GM12878 (cell line): ENCODE data around the gene RBMX2. TPM values are rescaled to one million over a fixed set of nuclear protein-coding genes. Genes with fewer than 3 reads are reported as not detected.

Experiments used
- ATAC-seq: fragments of 200-7000 bp; cut with Tn5 transposase; 3 replicates; pipeline ENCODE4 v1.9.1; 2020; ENCODE audit warnings: mild to moderate bottlenecking, moderate library complexity
- Bru-seq: library from RNA; stranded (reverse); fragments of 400-500 nt; gene quantifications from one replicate; lab custom pipeline; 2021; lab: Mats Ljungman, UMichigan
- BruChase-seq, 2 experiments: library from RNA; stranded (reverse); fragments of 400-500 nt; gene quantifications; one replicate each; lab custom pipeline; 2021; lab: Mats Ljungman, UMichigan
- BruUV-seq: library from RNA; stranded (reverse); fragments of 400-500 nt; replicated peaks from 2 replicates; lab custom pipeline; 2021; lab: Mats Ljungman, UMichigan
- CTCF ChIA-PET: fragments of 300-600 bp; sonication (Branson Sonifier 250); formaldehyde crosslinking; extraction: SDS; loops from one replicate; lab custom pipeline; 2021; ENCODE audit warnings: inconsistent platforms; lab: Yijun Ruan, JAX
- POLR2A ChIA-PET: fragments of 350-600 bp; formaldehyde crosslinking; extraction: SDS; loops from one replicate; lab custom pipeline; 2021; ENCODE audit warnings: inconsistent platforms; lab: Charles Lee
- RAD21 ChIA-PET: fragments of 300-600 bp; sonication (Branson Sonifier 250); formaldehyde crosslinking; loops from one replicate; lab custom pipeline; 2023; ENCODE audit warnings: antibody characterized with exemption; ENCODE audit not compliant: unreplicated experiment; lab: Charles Lee
- SMC1A ChIA-PET: fragments of 300-600 bp; sonication (Branson Sonifier 250); formaldehyde crosslinking; loops from one replicate; lab custom pipeline; 2023; ENCODE audit not compliant: unreplicated experiment, uncharacterized antibody; lab: Charles Lee
- DNase-seq: peaks from one replicate; pipeline ENCODE4 v3.0.0-alpha.2; 2011; ENCODE audit warnings: low read depth, low spot score
- FAIRE-seq: peaks from 3 replicates; lab custom pipeline; 2011; peaks lifted over from hg19 to GRCh38; lab: Jason Lieb, UNC
- H2AFZ ChIP-seq: 2 replicates; pipeline ENCODE4 v1.6.0; 2011; ENCODE audit warnings: low read depth, low read length, control low read depth; ENCODE audit not compliant: control insufficient read depth
- H3K27ac ChIP-seq: 2 replicates; pipeline ENCODE4 v1.5.1; 2011; ENCODE audit warnings: control low read depth; ENCODE audit not compliant: control insufficient read depth, insufficient read depth
- H3K27me3 ChIP-seq, 2 experiments: replicated peaks in 1 of 2; 2 replicates each; pipeline versions ENCODE4 v1.6.0 to v1.6.1; 2011; ENCODE audit warnings: low read length in 1 of 2; ENCODE audit not compliant: control insufficient read depth in 2 of 2, insufficient read depth in 2 of 2
- H3K36me3 ChIP-seq, 2 experiments: 2 replicates each; pipeline ENCODE4 v1.5.1; 2011; ENCODE audit warnings: low read length in 1 of 2; ENCODE audit not compliant: control insufficient read depth in 2 of 2, insufficient read depth in 2 of 2
- H3K4me1 ChIP-seq: 2 replicates; pipeline ENCODE4 v1.6.1; 2011; ENCODE audit warnings: mild to moderate bottlenecking, low read length, moderate library complexity, mixed read lengths; ENCODE audit not compliant: control insufficient read depth, insufficient read depth
- H3K4me2 ChIP-seq: 2 replicates; pipeline ENCODE4 v1.6.0; 2011; ENCODE audit warnings: control low read depth; ENCODE audit not compliant: control insufficient read depth, insufficient read depth
- H3K4me3 ChIP-seq: fragments of 200-600 bp; sonication (generic); 2 replicates; pipeline ENCODE4 v1.5.1; 2016
- H3K79me2 ChIP-seq: 2 replicates; pipeline ENCODE4 v1.6.0; 2011; ENCODE audit warnings: low read length; ENCODE audit not compliant: control insufficient read depth, insufficient read depth
- H3K9ac ChIP-seq: 2 replicates; pipeline ENCODE4 v1.8.0; 2011; ENCODE audit warnings: low read length, control low read depth, mixed read lengths; ENCODE audit not compliant: control insufficient read depth, insufficient read depth
- H3K9me3 ChIP-seq: replicated peaks from 3 replicates; pipeline ENCODE4 v1.5.1; 2011; ENCODE audit warnings: mild to moderate bottlenecking, low read length; ENCODE audit not compliant: control insufficient read depth, insufficient read depth
- H4K20me1 ChIP-seq: 2 replicates; pipeline ENCODE4 v1.6.0; 2011; ENCODE audit not compliant: control insufficient read depth, insufficient read depth
- CBFB ChIP-seq: IDR thresholded peaks from 2 replicates; pipeline ENCODE4 v1.6.1; 2016; ENCODE audit warnings: antibody characterized with exemption, low read depth
- CHD1 ChIP-seq: IDR thresholded peaks from 2 replicates; pipeline ENCODE4 v1.6.1; 2012; ENCODE audit warnings: low read depth, low read length, improper control_type of control experiment
- MLLT1 ChIP-seq: fragments of 450-650 bp; IDR thresholded peaks from 2 replicates; pipeline ENCODE4 v1.6.1; 2016; ENCODE audit warnings: mild to moderate bottlenecking
- NFYB ChIP-seq: IDR thresholded peaks from 2 replicates; pipeline ENCODE4 v1.6.1; 2011; ENCODE audit warnings: low read depth, mild to moderate bottlenecking, low read length, improper control_type of control experiment, moderate library complexity; ENCODE audit not compliant: insufficient read depth
- NR2C1 ChIP-seq: fragments of 450-650 bp; IDR thresholded peaks from 2 replicates; pipeline ENCODE4 v1.6.1; 2017; ENCODE audit warnings: antibody characterized with exemption, mild to moderate bottlenecking, moderate library complexity
- NR2F1 ChIP-seq: fragments of 450-650 bp; conservative IDR thresholded peaks from 2 replicates; pipeline ENCODE4 v1.6.1; 2017; ENCODE audit warnings: mild to moderate bottlenecking
- NRF1 ChIP-seq: conservative IDR thresholded peaks from 2 replicates; pipeline ENCODE4 v1.6.1; 2011; ENCODE audit warnings: mild to moderate bottlenecking, low read depth, low read length, improper control_type of control experiment
- POLR2AphosphoS5 ChIP-seq: IDR thresholded peaks from 2 replicates; pipeline ENCODE4 v1.6.1; 2011; ENCODE audit warnings: mild to moderate bottlenecking, low read length, inconsistent platforms
- RB1 ChIP-seq: fragments of 450-650 bp; formaldehyde crosslinking; IDR thresholded peaks from 2 replicates; pipeline ENCODE4 v1.6.1; 2017; ENCODE audit warnings: mild to moderate bottlenecking, borderline replicate concordance
- RUNX3 ChIP-seq: IDR thresholded peaks from 2 replicates; pipeline ENCODE4 v1.6.1; 2012; ENCODE audit warnings: low read length, inconsistent platforms
- SUZ12 ChIP-seq: fragments of 200-600 bp; sonication (generic); IDR thresholded peaks from one replicate; pipeline ENCODE4 v1.6.1; 2018; ENCODE audit warnings: antibody characterized with exemption, mild to moderate bottlenecking; ENCODE audit not compliant: unreplicated experiment
- TAF1 ChIP-seq: IDR thresholded peaks from 2 replicates; pipeline ENCODE4 v1.6.1; 2011; ENCODE audit warnings: mild to moderate bottlenecking, low read depth, low read length, borderline replicate concordance
- ZNF687 ChIP-seq: fragments of 450-650 bp; IDR thresholded peaks from 2 replicates; pipeline ENCODE4 v1.6.1; 2017; ENCODE audit warnings: mild to moderate bottlenecking, moderate library complexity
- WGBS: methylation state at CpG from one replicate; pipeline ENCODE4 v1.1.6; 2016; ENCODE audit warnings: low lambda C conversion rate; ENCODE audit not compliant: insufficient replicate concordance, insufficient coverage; ENCODE audit errors: missing lambda C conversion rate; 5-methylcytosine and 5-hydroxymethylcytosine counted together
- in situ Hi-C: fragments of 300-500 bp; cut with MboI; formaldehyde crosslinking; loops from 9 replicates; pipeline ENCODE4 v1.14.3; 2018; ENCODE audit warnings: mixed read lengths
- intact Hi-C: fragments of 100-400 bp; cut with micrococcal nuclease; formaldehyde crosslinking; loops from one replicate; pipeline ENCODE4 v1.14.2; 2022; ENCODE audit not compliant: unreplicated experiment
- long read RNA-seq, 2 experiments: library from polyadenylated mRNA; unstranded; transcript quantifications; one replicate each; pipeline ENCODE4 v2.0.0, GENCODE V29; 2019 to 2020
- polyA minus RNA-seq, 3 experiments: library from RNA; depleted of rRNA, polyadenylated mRNA; stranded (reverse); fragments of >200 nt; gene quantifications; 2 replicates each; pipeline ENCODE4 v1.2.3, GENCODE V29; 2011
- polyA plus RNA-seq, 11 experiments: library from polyadenylated mRNA; depleted of rRNA in 4 of 11; unstranded in 6 of 11; stranded (reverse) in 5 of 11; fragments of >200 nt; fragmentation: Nextera tagmentation in 4 of 11; fragmentation: Illumina TruSeq in 1 of 11; extraction: Ambion mirVana in 4 of 11; extraction: Trizol in 1 of 11; gene quantifications; 1 replicate in 1 of 11; 2 replicates in 10 of 11; pipeline versions ENCODE4 v1.2.1 to v1.2.3, GENCODE V29; 2011 to 2016; ENCODE audit warnings: inconsistent platforms in 2 of 11, missing spikeins in 2 of 11, low read depth in 1 of 11
- total RNA-seq, 4 experiments: library from RNA; depleted of rRNA in 3 of 4; stranded (reverse); fragments of >200 nt in 3 of 4; fragmentation: Illumina TruSeq in 1 of 4; extraction: Trizol in 1 of 4; gene quantifications; 2 replicates each; pipeline versions ENCODE4 v1.2.1 to v1.2.3, GENCODE V29; 2013 to 2021

Gene RBMX2
- total RNA-seq (2013; cell fraction: nucleolus; rRNA removed) = 31.8 and 32.4 TPM in 2 replicates
- total RNA-seq (2014; rRNA removed) (21.5 and 26.3 TPM in 2 replicates), total RNA-seq (2014; rRNA removed; fragmentation: Illumina TruSeq; extraction: Trizol) (44.1 and 44.6 TPM in 2 replicates), total RNA-seq (2021) (18.9 and 20.5 TPM in 2 replicates), polyA plus RNA-seq (2011; rRNA removed) (35.4 and 47.9 TPM in 2 replicates), polyA plus RNA-seq (2014; fragmentation: Illumina TruSeq; extraction: Trizol) (37.3 and 49.6 TPM in 2 replicates), polyA plus RNA-seq (2014; fragmentation: Nextera tagmentation; extraction: Ambion mirVana) (10 to 100 TPM; 35.6 to 56.0 TPM), polyA plus RNA-seq (2014; rRNA removed) (23.1 and 29.7 TPM in 2 replicates), polyA plus RNA-seq (2016; fragmentation: Nextera tagmentation; extraction: Ambion mirVana) (10 to 100 TPM; 24.0 to 28.0 TPM), polyA minus RNA-seq (2011; rRNA and poly(A)+ RNA removed) (12.9 and 17.3 TPM in 2 replicates), Bru-seq, nascent RNA (percentile 71 among the genes with signal in this experiment), BruChase-seq, experiment 1, labeled RNA remaining after a 6-hour chase (percentile 91 among the genes with signal in this experiment), BruChase-seq, experiment 2, labeled RNA remaining after a 2-hour chase (percentile 91 among the genes with signal in this experiment)
- polyA plus RNA-seq (2011; ENCODE audit: low read depth) = 18.1 TPM
- 14.4 and 16.5 TPM in 2 replicates for polyA plus RNA-seq (2011; cell fraction: cytosol; rRNA removed)
- polyA plus RNA-seq (2011; cell fraction: nucleus; rRNA removed) = 19.8 and 22.0 TPM in 2 replicates
- polyA plus RNA-seq (2012) = 24.1 and 25.8 TPM in 2 replicates
- 4.1 and 4.9 TPM in 2 replicates for polyA minus RNA-seq (2011; cell fraction: cytosol; rRNA and poly(A)+ RNA removed)
- 10.0 and 16.0 TPM in 2 replicates for polyA minus RNA-seq (2011; cell fraction: nucleus; rRNA and poly(A)+ RNA removed)
- long read RNA-seq, experiment 1, transcript RBMX2-201 (6 exons, 1,528 nt) = major isoform, 9 of 20 reads
- long read RNA-seq, experiment 1, partial matches to known transcripts = 9 of 20 reads
- long read RNA-seq, experiment 1, other reads (novel, unspliced or antisense) = 1 of 20 reads
- long read RNA-seq, experiment 2, partial matches to known transcripts = 33 of 42 reads
- long read RNA-seq, experiment 2, other reads (novel, unspliced or antisense) = 4 of 42 reads

DNA sequence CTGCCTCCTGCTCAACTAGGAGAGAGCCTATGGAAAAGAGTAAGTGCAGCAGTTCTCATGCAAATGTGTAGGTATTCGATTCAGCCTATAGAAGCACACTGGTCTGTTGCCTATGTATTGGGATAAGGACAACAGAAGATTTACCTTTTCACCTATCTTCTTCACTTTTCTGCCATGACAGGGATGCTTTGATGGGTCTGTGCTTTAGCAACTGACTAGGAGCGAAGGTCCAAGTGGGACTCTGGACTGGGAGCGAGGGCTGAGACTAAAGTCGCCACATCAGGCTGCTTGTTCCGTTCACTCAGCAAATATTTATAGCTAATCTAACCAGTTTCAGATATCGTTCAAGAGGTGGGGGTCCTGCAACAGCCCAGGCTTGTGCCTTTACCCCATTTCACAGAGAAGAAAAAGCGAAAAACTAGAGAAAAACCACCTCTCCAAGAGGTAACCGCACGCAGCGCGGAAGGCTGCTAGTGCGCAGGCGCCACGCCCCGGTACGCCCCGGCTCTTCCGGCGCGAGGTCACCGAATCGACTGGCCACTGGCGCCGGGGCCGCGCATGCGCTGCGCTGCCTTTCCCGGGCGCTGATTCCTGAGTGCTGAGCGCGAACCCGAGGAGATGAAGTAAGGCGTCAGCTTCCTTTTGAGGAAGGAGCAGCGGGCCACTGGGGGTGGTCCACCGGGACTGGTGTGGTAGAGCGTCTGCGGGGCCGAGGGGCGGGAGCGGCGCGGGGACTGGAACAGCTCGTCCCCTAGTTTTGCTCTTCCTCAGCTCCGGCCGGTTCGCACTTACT, at the start of gene RBMX2:
Gene RBMX2 (plus strand): TSS at position 573 of the 793 bp plus-strand sequence. CDS start 46 bp downstream, at position 619.
- RAD21 ChIA-PET = no interaction called here
- SMC1A ChIA-PET = no interaction called here
- in situ Hi-C loops = no loop called here
- Histone ChIP-seq H3K9me3 (no peaks in the 10 kb centered on the region), H3K79me2 (peaks cover 10% of the 10 kb centered on the region), H3K36me3 (0 out of 4 replicates have a peak, but pooled peaks cover 0 to 2% of the 10 kb centered on the region in 2 experiments), H2AFZ (peak within 1 kb of the TSS; percentile 93), H4K20me1 (no peaks in the 10 kb centered on the region), H3K4me1 (no peaks in the 10 kb centered on the region), H3K9ac (peak within 1 kb of the TSS; percentile 78), H3K4me3 (peak within 1 kb of the TSS; percentile 69), H3K4me2 (peak within 1 kb of the TSS; percentile 77), H3K27me3 (no peaks in the 10 kb centered on the region), H3K27ac (peak within 1 kb of the TSS; percentile 80)
- ATAC-seq = peak; percentile 97
- intact Hi-C loops = no loop called here
- DNase-seq = peak; percentile 17
- peak; percentile 49 for FAIRE-seq
- CTCF ChIA-PET = interaction anchor here (0.7 kb wide), 1 partner anchor 17 kb away, joined by 3 read pairs; no protein-coding TSS in a partner anchor
- 27% methylated on average over 43 of the region's 47 CpGs for WGBS
- TSS peak; percentile 85 for BruUV-seq
- POLR2A ChIA-PET = interaction anchor here (0.6 to 1.3 kb wide), 3 partner anchors 12 to 502 kb away, joined by 3 to 6 read pairs (median 5); partner anchors contain the start of gene ENOX2
- TF ChIP-seq NR2F1 = peak; percentile 54; the same call in 1 of the 2 replicates
- peak; percentile 87 for TF ChIP-seq NR2C1
- TF ChIP-seq CHD1 = no peak
- peak; percentile 65; the same call in 1 of the 2 replicates for TF ChIP-seq POLR2AphosphoS5
- peak; percentile 77 for TF ChIP-seq CBFB
- peak; percentile 35; the same call in 1 of the 2 replicates for TF ChIP-seq ZNF687
- TF ChIP-seq RB1 = no peak
- TF ChIP-seq NFYB = 0 out of 2 replicates have a peak, but pooled peaks have one; percentile 37
- TF ChIP-seq NRF1 = peak; percentile 69
- TF ChIP-seq SUZ12 = no peak
- peak; percentile 84 for TF ChIP-seq RUNX3
- TF ChIP-seq TAF1 = peak; percentile 37; the same call in 1 of the 2 replicates
- TF ChIP-seq MLLT1 = 0 out of 2 replicates have a peak, but pooled peaks have one; percentile 40
